Endothelial cell of hepatic sinusoid (primary cell): ENCODE data around the gene CDC25B.

Experiments
- in situ Hi-C: cut with HindIII; loops from 2 replicates; pipeline ENCODE4 v1.10.0; 2017; ENCODE audit warnings: low sequenced_read_pairs

CDC25B gene

DNA sequence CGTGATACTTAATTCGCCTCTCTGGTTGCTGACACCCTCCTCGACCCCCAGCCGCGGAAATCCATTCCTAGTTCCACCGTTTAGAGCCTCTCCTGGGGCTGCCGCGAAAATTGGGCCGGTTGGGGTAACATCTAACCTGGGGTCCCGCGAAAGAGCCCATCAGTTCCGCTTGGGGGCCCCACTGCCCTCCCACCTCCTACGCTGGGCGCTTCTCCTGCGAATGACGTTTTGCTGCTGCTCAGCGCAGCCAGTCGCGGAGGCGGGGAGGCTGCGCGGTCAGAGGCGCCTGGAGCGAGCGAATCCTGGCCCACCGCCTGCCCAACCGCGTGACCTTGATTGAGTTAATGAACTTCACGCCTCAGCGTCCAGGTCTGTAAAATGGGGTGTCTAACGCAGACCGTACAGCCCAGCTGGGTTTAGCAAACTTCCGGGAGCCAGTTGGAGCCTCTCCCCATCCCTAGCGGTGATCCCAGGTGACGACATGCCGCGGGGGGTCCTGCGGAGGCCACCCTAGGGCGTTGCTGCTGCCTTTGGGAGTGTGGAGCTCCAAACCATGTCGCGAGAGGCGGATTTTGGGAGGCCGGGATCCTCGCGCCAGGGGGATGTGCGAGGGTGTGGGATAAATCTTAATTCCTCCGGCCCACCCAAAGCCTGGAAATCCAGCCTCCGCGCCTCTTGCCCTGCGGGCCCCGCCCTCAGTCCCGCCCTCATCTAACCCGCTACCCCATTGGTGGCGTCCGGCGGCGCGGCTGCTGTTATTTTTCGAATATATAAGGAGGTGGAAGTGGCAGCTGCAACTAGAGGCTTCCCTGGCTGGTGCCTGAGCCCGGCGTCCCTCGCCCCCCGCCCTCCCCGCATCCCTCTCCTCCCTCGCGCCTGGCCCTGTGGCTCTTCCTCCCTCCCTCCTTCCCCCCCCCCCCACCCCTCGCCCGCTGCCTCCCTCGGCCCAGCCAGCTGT, at the start of gene CDC25B:
Gene CDC25B (plus strand): TSS at position 800 of the 958 bp plus-strand sequence. CDS start 222 bp downstream, outside the sequence.
- in situ Hi-C loops: no loop called here

- in situ Hi-C loops: no loop called here
These were observed 48.6 kb upstream of the CDC25B start for GRCh38 chr20:3747471-3747870.

GRCh38 chr20:3748073-3748472, 48.0 kb upstream of the CDC25B start:
- in situ Hi-C loops: no loop called here

GRCh38 chr20:3749087-3749688, 46.9 kb upstream of the CDC25B start:
- in situ Hi-C loops: no loop called here

DNA sequence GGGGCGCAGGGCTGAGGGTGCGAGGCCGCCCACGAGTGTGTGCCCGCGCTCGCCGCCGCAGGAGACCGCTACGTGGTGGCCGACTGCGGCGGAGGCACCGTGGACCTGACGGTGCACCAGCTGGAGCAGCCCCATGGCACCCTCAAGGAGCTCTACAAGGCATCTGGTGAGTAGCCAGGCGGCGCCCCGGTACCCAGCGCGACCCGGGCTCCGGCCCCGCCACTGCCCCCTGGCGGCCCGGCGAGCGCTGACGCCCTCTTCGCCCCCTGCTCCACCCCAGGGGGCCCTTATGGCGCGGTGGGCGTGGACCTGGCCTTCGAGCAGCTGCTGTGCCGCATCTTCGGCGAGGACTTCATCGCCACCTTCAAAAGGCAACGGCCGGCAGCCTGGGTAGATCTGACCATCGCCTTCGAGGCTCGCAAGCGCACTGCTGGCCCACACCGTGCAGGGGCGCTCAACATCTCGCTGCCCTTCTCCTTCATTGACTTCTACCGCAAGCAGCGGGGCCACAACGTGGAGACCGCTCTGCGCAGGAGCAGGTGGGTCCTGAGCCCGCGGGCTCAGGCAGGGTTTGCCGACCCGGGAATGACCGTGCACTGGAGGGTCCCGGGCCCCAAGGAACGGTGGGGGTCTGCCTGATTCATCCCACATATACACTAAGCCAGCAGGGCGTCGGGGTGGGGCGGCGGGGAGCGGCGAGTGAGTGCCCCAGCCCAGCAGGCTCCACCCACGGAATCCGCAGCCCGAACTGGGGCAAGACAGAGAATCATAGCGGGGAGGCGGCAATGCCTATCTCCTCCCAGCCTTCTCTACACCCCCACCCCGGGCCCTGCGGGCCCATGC, 46.2 kb upstream of the CDC25B start:
- in situ Hi-C loops: no loop called here

DNA sequence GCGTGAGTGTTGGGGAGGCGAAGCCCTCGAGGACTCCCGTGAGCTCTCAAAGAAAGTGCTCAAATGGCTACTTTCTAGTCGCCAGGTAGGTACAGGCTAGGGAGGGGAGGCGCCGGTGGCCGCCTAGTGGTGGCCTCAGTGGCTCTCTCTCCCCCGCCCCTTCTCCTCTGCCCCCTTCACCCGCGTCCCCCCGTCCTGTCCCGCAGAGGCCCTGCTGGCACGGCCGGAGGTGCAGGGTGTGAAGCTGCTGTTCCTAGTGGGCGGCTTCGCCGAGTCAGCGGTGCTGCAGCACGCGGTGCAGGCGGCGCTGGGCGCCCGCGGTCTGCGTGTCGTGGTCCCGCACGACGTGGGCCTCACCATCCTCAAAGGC, 44.8 kb upstream of the CDC25B start:
- in situ Hi-C loops: no loop called here

GRCh38 chr20:3751675-3752385, 44.3 kb upstream of the CDC25B start:
- in situ Hi-C loops: no loop called here

- in situ Hi-C loops: no loop called here
These were observed 43.7 kb upstream of the CDC25B start for GRCh38 chr20:3752386-3752759.

DNA sequence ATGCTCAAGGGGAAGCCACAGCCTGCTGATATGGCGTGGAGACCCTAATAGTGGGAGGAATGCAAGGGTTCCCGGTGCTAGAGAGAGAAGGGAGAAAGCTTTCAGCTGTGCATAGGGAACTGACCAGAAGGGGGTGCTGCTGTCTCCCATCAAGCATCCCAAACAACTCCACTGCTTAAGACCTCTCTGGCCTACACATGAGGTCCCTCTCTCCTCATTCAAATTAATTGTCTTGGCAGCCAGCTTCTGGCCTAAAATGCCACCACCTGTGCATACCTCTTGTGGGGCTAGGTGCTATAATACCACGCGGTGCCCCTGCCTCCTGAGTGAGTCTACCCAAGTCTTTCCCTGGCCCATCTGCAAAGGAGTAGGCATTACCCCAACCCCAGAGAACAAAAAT, 43.0 kb upstream of the CDC25B start:
- in situ Hi-C loops: no loop called here

DNA sequence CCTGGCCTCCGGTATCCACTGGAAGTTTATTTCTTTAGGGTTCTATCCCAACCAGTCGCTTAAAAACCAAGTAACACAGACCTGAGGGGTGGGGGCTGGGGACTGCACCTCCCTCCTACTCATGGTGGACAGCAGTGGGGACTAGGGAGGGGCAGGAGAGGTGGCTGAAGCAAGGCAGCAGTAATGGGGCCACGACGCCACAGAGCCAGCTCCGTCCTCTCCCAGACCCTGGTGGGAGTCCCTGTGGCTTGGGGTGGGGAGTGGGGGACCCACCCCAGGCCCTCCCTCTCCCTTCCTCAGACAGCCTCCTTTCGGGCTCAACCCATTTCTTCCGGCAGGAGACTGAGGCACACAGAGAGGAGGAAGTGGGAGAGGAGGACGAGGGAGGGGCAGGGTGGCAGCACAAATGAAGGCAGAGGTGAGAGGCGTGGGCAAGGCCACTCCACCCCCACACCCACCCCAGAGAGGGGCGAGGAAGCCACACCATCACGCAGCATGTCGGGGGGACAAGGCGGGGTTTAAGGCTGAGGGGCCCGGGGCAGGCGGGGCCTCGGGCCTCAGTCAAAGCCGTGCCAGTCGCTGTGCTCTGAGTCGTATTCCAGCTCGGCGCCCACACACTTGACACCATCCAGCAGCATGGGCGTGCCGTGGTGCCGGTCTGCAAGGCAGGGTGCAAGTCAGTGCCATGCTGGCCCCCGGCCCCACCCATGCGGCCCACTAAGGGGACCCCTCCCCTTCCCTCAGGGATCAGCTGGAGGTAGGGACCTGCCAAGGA, 42.4 kb upstream of the CDC25B start:
- in situ Hi-C loops: no loop called here

- in situ Hi-C loops: no loop called here
These were observed 41.9 kb upstream of the CDC25B start for GRCh38 chr20:3754276-3754630.

GRCh38 chr20:3755269-3755668, 40.8 kb upstream of the CDC25B start:
- in situ Hi-C loops: no loop called here

GRCh38 chr20:3755814-3756480, 40.2 kb upstream of the CDC25B start:
- in situ Hi-C loops: no loop called here

- in situ Hi-C loops: no loop called here
These were observed 38.8 kb upstream of the CDC25B start for GRCh38 chr20:3757268-3757667.

GRCh38 chr20:3758566-3758965, 37.5 kb upstream of the CDC25B start:
- in situ Hi-C loops: no loop called here

DNA sequence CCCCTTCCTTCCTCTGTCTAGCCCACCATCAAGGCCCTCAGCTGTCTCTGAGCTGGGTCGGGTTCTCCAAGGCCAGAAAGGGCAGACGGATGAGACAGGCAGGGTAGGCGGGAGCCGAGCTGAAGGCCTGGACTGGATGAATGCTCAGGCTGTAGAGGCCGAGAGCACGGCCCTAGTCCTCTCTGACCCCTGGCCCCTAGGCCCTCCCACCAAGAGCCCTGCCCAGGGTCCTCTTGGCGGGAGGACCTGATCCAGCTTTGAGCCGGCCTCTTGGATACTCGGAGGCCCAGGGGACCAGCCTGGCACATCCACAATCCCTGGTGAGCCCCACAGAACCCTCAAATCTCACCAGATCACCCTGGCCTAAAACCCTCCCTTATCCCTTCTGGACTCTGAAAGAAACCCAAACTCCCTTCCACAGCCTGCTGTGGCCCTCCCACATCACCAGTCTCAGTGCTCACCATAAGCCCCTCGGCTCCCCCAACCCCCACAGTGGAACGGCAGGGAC, 36.7 kb upstream of the CDC25B start:
- in situ Hi-C loops: no loop called here

- in situ Hi-C loops: no loop called here
These were observed 36.2 kb upstream of the CDC25B start for GRCh38 chr20:3759884-3760283.

DNA sequence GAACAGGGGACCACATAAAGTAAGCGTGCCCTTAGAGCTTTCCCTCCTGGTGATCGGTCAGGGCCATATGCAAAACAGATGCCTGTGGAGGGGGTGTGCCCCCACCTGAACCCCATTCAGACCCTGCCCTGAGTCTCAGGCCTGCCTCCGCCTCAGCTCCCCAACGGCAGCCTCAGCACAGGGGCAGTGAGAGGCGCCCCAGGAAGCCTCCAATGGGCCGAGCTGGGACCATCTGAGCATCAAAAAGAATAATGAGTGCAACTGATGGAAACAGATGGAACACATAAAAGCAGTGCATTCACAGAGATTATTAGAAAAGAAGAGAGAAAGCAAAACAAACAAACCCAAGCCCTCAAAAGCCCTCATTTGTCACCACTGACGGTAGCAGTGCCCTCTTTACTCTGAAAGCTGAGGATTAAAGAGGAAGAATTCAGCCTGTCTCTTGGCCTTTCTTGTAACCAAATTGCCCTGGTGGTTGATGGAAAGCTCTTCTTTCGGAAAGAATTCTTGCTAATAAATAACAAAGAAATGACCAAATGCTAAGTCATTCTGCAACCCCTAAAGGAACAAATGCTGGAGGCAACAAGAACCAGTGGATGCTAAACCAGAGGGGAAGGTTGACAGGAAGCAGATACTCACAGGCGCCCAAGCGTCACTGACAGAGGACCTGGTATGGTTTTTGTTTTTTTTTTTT, 35.3 kb upstream of the CDC25B start:
- in situ Hi-C loops: no loop called here
